ENCODE results near the gene PDE6A.

PDE6A gene

GRCh38 chr5:149838881-149839739 is 105.5 kb downstream of the PDE6A start:
- DNase-seq (ENCODE audit: low read depth in 2 of 2) = no peak

GRCh38 chr5:149837680-149838269 is 106.8 kb downstream of the PDE6A start:
- DNase-seq (ENCODE audit: low read depth in 2 of 2) = no peak

- no peak for DNase-seq (ENCODE audit: low read depth in 2 of 2)
These were observed 108.0 kb downstream of the PDE6A start for GRCh38 chr5:149836451-149837139.

DNA sequence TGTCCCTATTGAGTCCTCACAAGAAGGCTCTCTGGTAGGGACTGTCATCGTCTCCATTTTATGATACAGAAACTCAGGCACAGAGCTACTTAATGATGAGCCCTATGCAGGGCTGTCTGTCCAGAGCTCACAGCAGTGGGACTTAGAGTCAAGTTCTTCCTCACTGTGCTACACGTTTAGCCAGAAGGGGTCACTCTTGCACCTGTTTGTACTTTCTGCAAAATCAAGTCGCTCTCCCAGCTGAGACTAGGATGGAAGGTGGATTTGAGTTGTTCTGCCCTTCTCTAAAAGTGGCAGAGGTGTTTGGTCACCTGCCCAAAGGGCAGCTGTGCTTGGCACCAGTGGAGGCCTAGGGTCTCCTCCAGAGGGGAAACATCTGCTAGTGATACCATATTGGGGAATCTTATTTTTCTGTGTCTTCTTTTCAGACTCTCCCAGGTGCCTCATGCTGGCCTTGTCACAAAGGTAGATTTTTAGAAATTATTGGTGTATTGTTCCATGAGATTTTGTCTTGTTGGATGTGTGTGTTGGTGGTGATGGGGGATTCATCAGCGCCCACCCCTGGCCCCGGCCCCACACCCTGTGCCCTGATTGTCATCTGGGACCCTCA is 110.2 kb downstream of the PDE6A start:
- DNase-seq (ENCODE audit: low read depth in 2 of 2) = peak in 1 of 2 donors; percentile 24

DNA sequence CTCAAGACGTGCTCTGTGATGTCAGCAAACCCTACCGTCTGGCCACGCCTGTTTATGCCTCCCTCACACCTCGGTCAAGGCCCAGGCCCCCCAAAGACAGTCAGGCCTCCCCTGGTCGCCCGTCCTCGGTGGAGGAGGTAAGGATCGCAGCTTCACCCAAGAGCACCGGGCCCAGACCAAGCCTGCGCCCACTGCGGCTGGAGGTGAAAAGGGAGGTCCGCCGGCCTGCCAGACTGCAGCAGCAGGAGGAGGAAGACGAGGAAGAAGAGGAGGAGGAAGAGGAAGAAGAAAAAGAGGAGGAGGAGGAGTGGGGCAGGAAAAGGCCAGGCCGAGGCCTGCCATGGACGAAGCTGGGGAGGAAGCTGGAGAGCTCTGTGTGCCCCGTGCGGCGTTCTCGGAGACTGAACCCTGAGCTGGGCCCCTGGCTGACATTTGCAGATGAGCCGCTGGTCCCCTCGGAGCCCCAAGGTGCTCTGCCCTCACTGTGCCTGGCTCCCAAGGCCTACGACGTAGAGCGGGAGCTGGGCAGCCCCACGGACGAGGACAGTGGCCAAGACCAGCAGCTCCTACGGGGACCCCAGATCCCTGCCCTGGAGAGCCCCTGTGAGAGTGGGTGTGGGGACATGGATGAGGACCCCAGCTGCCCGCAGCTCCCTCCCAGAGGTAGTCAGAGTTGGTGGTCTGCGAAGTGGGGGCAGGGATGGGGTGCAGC is 111.3 kb downstream of the PDE6A start:
- no peak for DNase-seq (ENCODE audit: low read depth in 2 of 2)

DNA sequence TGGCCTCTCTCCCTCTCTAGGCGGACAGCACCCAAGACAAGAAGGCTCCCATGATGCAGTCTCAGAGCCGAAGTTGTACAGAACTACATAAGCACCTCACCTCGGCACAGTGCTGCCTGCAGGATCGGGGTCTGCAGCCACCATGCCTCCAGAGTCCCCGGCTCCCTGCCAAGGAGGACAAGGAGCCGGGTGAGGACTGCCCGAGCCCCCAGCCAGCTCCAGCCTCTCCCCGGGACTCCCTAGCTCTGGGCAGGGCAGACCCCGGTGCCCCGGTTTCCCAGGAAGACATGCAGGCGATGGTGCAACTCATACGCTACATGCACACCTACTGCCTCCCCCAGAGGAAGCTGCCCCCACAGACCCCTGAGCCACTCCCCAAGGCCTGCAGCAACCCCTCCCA is 112.0 kb downstream of the PDE6A start:
- DNase-seq (ENCODE audit: low read depth in 2 of 2) = no peak

DNA sequence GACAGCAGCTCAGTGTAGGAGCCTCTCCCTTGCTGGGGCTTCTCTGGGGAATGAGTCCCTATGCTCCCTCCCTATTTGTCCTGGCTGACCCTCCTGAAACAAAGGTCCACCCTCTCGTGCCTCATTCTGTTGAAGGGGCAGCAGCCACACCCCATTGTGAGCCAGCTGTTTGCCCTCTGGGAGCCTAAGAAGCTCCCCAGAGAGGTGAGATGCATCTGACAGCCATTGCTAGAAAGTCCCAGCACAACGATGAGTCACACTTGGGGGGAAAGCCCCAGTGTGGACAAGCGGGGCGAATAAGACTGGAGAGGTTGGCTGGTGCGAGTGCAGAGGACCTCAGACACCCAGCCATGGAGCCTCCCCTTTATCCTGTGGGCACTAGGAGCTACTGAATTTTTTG is 113.1 kb downstream of the PDE6A start:
- DNase-seq (ENCODE audit: low read depth in 2 of 2) = peak in 1 of 2 donors; percentile 11

DNA sequence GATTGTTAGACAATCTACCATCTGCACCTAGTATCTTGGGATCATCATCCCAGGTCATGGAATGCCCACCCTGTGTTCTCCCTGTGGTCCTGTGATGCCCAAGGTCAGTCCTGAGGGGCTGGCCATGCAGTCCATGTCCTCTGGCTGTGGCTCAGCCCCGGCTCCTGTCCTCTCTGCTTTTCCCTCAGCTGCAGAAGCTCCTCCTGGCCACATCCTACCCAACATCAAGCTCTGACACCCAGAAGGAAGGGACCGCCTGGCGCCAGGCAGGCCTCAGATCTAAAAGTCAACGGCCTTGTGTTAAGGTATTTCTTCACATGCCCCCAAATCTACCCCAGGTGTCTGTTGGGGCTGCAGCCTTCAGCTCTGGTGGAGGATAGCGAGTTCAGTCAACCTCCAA is 114.0 kb downstream of the PDE6A start:
- DNase-seq (ENCODE audit: low read depth in 2 of 2) = no peak

- no peak for DNase-seq (ENCODE audit: low read depth in 2 of 2)
These were observed 114.6 kb downstream of the PDE6A start for GRCh38 chr5:149829954-149830353.

GRCh38 chr5:149828161-149829011 is 116.2 kb downstream of the PDE6A start:
- DNase-seq (ENCODE audit: low read depth in 2 of 2) = peak; percentile 61 to 75

- no peak for DNase-seq (ENCODE audit: low read depth in 2 of 2)
These were observed 117.0 kb downstream of the PDE6A start for GRCh38 chr5:149827546-149827945.

GRCh38 chr5:149827086-149827485 is 117.5 kb downstream of the PDE6A start:
- DNase-seq (ENCODE audit: low read depth in 2 of 2) = no peak

GRCh38 chr5:149826574-149826973 is 118.0 kb downstream of the PDE6A start:
- DNase-seq (ENCODE audit: low read depth in 2 of 2) = no peak

- no peak for DNase-seq (ENCODE audit: low read depth in 2 of 2)
These were observed 119.7 kb downstream of the PDE6A start for GRCh38 chr5:149824846-149825245.

- DNase-seq (ENCODE audit: low read depth in 2 of 2) = no peak
These were observed 120.5 kb downstream of the PDE6A start for GRCh38 chr5:149824120-149824519.

GRCh38 chr5:149823375-149823774 is 121.2 kb downstream of the PDE6A start:
- no peak for DNase-seq (ENCODE audit: low read depth in 2 of 2)

GRCh38 chr5:149822301-149822700 is 122.3 kb downstream of the PDE6A start:
- DNase-seq (ENCODE audit: low read depth in 2 of 2) = no peak

- no peak for DNase-seq (ENCODE audit: low read depth in 2 of 2)
These were observed 123.8 kb downstream of the PDE6A start for GRCh38 chr5:149820536-149821510.

DNA sequence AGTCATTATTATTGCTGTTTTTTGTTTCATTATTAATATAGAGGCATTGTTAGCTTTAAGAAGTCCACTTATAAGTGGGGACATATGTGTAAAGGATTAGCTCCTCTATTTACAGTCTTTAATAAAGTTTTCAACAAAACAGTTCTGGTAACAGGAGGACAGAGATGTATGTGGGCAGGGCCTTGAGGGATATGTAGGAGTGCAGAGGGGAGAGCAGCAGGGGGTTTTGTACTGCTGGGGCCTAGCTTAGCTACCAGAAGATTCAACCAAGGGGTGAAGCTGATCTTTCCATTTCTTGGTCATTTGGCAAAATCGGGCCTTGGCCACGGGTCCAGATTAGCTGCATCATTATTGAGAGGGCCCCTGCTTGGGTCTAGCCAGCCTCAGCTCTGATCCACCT is 124.6 kb downstream of the PDE6A start:
- DNase-seq (ENCODE audit: low read depth in 2 of 2) = no peak

DNA sequence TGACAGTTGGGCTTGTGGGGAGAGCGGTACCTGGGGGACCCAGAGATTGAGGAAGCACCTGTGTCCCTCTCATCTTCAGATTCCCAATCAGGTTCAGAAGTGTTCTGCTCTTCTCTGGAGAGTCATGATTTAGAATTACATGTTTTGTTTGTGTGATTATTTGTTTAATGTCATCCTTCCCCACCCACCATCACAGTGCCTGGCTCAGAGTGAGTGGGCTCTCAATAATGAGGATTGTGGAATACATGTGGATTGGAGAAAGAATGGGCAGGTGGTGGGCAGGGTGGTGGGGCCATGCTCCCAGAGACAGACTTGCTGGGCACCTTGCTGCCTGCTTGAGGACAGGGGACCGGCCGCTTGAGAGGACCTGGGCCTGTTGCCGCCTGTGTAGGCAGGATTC is 126.5 kb downstream of the PDE6A start:
- no peak for DNase-seq (ENCODE audit: low read depth in 2 of 2)

Data from stimulated activated CD8-positive, alpha-beta memory T cell treated with anti-CD3 and anti-CD28 coated beads, Interleukin-7, amount 100 ng/mL, for 4 hours (primary cell).